GM21529 (cell line): ENCODE results near the gene METTL6.
"Not testable (repeated sequence)": the region's sequence is repeated elsewhere in the genome, so short reads cannot be mapped to it uniquely, and the experiment has no call there.

ENCODE experiments used
- ATAC-seq: cut with Tn5 transposase; IDR thresholded peaks from one replicate; pipeline ENCODE4 v1.9.1; 2021; ENCODE audit not compliant: unreplicated experiment

The METTL6 gene

GRCh38 chr3:15451216-15452113, 24.1 kb upstream of the METTL6 start:
- no peak for ATAC-seq

DNA sequence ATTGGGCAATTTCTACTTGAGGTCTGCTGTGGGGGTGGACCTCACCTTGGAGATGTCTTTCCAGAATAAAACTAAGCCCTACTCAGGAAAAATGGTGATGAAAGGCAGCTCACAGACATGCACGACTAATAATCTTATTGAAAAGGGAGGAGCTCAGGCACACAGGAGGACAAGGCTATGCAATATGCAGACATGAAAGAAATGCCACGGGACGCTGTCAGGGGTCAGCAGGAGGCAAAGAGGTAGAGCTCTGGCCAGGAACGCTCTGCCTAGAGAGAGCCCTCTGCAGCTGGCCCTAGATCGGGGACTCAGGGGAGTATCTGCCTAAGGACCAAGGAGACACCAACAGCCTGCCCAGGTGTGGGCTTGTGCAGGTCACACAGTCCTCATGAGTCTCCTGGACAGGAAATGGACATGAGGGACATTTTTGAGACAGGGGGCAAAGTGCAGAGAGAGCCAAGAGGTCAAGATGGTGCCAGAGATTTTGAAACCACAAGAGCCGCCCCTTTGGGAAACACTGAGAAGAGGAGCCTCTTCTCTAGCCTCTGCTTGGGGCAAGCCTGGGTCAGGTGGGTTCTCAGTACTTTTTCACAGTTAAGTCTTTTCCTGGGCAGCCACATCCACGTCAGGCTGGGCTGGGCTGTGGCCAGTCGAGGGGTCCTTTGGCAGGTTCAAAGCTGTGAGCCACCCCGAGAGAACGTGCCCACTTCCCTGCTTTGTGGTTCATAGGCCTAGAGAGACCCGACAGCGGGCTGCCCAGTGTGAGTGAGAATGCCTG, 23.3 kb upstream of the METTL6 start:
- ATAC-seq = no peak

- no peak for ATAC-seq
Measured at GRCh38 chr3:15449489-15450224, 22.3 kb upstream of the METTL6 start.

GRCh38 chr3:15443826-15444524, 16.6 kb upstream of the METTL6 start:
- no peak for ATAC-seq

DNA sequence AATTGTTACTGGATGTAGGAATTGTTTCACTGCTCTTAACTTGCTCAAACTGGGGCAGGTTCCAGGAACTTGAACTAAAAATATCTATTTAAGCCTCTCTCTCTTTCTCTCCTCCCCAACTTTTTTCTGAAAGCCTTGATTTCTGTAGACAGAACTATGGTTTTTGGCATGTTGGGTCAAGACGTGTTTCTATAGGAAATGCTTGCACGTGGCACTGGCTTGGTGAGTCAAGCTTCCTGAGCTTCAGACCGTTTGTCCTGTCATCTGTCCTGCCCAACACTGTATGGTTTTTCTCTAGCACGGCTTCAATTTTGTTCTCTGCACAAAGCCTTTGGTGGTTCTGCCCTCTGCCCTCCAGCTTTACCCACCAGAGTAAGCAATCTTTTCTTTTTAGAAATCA, 13.5 kb upstream of the METTL6 start:
- ATAC-seq = no peak

DNA sequence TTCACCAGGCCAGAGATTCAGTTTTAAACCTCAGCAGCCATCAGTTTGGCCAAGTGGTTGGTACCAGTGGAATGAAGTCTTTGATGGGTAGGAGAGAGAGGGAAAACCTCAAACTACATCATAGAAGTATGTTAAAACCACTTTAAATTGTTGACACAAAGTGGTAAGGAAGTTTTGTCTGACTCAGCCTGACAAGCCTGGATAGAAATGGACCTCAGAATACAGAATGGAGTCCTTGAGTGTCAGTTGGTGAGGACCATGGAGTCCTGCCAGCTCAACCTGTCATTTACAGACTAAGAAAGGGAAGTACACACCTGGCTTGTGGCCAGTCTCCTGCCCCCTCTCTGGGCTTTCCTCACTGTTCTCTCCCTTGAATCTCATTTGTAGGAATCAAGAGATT, 12.1 kb upstream of the METTL6 start:
- no peak for ATAC-seq

DNA sequence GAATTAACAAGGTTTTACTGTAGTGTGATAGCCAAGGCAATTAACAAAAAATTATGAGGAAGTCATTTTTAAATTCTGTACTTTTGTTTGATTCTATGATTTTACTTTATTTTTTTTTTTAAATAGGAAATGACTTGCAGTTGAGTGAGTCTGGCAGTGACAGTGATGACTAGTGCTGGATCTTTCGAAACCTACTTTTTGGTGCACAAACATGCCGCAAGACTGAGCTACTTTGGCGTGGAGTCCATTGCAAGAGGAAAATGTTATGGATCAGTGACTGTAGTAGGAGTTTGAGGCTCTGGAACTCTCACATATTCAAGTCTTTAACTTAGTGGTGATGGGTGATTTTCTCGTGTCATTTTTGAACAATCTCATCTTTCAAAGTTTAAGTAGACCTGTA, 11.6 kb upstream of the METTL6 start:
- no peak for ATAC-seq

DNA sequence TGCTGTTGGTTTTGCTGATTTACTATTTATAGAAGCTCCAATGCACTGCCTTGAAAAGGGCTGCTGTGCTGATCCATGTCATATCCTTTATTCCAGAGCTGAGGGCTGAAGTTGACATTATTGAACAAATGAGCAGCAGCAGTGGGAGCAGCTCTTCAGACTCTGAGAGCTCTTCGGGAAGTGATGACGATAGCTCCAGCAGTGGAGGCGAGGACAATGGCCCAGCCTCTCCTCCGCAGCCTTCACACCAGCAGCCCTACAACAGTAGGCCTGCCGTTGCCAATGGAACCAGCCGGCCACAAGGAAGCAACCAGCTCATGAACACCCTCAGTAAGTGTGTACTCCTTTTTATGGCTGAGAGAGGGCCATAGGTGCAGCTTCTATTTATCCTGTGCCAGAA, 8.9 kb upstream of the METTL6 start:
- no peak for ATAC-seq

DNA sequence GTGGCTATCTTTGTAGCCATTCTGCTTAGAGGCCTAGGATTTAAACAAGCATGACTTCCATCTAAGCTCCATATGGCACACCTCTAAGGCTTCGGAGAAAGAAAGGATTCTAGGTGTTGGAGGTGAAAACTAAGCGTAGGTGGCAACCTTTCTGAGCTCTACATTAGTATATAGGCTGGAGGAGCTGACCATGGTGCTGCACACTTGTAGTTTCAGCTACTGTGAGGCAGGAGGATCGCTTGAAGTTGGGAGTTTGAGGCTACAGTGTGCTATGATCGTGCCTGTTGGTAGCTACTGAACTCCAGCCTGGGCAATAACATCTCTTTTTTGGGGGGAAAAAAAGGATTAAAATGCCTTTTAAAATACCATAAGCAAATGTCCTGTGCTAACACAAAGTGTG, 7.4 kb upstream of the METTL6 start:
- ATAC-seq = no peak

DNA sequence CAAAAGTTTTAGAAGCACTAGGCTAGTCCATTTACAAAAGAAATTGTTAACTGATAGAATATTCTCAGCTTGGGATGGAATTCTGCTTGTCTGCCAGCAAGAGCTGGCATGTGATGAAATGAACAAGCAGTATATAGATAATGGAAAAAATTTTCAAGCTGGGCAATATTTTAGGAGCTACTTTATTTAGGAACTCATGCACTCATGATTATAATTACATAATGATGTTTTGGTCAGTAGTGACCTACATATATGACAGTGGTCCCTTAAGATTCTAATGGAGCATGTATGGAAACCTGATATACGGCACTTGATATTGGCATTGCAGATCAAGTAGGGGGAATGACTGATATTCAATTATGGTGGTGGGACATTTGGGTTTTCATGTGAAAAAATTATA, 6.2 kb upstream of the METTL6 start:
- no peak for ATAC-seq

DNA sequence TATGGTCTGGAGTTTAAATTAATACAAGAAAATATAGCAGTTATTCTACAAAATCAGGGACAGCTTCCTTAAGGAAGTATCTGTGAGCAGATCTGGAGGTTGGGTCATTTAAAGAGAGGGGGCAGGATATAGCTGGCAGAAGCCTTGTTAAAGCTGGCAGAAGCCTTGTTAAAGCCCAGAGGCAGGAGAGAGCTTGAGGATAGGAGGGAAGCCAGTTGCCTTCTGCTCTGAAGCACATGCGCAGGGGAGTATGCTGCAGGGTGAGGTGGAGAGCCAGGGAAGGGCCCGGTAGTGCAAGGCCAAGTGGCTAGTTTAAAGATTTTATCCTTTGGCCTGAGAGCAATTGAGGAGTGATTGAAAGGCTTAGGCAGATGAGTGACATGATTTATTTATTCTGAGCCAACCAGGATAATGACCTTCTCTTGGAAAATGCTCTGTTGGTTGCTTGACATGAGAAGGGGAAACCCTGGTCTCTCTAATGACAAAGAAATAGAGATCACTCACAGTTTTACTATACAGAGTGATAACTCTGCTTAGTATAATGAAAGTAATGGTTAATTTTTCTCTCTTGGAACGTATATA, 4.0 kb upstream of the METTL6 start:
- ATAC-seq = no peak

DNA sequence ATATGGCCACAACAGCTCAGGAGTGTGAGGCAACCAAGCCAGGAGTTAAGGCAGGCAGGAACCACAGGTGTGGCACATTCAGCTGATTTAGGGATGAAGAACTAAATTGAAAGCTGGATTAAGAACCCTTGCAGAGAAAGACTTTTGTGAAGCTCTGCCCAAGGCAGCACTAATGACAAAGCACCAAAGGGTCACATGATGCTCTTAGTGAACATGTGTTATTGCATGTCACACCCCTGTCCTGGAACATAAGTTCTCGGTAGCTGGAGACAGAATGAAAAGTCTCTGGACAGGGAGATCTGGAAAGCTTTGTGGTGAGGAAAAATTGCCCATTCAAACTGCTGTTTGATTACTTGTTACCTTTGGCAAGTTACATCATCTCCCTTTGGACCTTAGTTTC, 3.3 kb upstream of the METTL6 start:
- ATAC-seq = no peak

DNA sequence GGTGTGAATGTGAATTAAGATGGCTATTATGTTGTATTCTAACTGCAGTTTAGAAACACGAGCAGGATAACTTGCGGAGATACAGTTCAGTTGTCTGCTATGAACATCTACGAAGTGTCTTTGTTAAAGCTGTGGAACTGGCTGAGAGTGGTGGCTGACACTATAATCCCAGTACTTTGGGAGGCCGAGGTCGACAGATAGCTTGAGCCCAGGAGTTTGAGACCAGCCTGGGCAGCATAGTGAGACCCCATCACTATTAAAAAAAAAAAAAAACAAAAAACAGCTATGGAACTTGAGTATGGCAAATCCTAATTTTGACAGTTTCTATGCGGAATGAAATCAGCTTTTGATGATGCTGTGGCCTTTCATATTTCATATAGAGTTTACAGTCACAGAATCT, 1.7 kb upstream of the METTL6 start:
- ATAC-seq = no peak

DNA sequence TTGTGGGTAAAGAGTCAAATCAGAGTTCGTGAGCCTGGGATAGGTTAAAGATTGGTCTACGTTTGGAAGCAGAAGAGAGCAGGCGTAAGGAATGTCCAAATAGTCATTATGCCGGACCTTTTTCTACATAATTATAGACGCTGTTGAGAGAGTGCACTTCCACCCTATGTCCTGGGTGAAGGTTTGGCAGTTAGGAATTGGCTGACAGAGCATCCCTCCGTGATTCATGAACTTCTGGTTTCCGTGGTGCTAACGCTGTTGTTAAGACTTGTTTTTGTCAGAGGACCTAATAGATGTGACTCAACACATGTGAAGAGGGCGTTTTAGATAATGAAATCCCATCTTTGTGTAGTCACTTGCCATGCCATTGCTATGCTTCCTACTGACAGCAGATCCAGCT, 1.2 kb upstream of the METTL6 start:
- ATAC-seq = no peak

GRCh38 chr3:15427981-15428380, 637 bp upstream of the METTL6 start:
- ATAC-seq = no peak

DNA sequence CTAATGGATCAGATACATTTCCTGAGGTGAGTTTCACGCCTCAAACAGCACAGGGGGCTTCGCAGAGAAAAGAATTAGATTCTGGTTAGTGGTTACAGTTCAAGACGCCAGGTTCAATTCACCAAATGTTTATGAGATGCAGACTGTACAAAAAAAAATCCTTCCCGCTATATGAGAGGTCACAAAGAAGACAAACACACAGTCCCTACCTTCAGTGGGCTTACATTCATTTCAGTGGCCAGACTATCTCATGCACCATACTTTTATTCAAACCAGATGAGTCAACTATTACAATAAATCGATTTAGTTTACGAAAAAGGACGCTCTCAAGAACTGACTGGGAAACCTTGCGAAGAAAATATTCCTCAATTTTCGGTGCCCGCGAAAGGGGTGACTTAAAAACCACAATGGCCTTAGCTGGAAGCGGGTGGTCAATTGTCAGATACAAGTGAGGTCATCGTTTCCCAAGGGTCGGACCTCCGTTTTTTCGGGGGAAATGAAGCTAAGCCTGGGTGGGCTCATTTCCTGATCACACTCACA, 695 bp downstream of the METTL6 start:
- no peak for ATAC-seq

DNA sequence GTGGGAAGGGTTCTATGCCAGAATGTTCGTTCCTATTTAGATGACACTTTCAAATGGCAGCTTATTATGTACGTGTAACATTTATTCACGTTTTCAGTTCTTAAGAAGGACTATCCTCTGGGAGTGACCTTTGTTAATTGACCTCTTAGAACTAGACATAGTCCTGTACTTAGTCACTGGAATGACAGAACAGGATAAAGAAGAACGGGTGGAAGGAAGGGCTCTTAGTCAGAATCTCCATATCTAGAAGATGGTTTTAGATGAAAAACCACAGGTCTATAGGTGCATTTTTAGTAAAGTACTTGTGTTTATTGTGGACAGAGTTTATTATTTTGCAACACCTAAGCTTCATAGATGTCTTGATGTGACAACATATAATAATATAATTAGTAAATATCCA, 6.5 kb downstream of the METTL6 start:
- no peak for ATAC-seq

DNA sequence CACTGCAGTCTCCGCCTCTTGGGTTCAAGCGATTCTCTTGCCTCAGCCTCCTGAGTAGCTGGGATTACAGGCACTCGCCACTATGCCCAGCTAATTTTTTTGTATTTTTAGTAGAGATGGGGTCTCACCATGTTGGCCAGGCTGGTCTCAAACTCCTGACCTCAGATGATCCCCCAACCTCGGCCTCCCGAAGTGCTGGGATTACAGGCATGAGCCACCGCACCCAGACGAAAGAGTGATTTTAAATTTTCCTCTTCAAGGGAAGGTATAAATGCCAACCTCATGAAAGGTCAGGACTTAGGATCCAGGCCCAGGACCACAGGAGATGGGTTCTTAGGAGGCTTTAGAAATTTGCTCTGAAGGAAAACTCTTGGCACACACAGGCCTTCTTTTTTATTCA, 16.4 kb downstream of the METTL6 start:
- ATAC-seq = not testable (repeated sequence)

GRCh38 chr3:15409774-15410173, 17.6 kb downstream of the METTL6 start:
- ATAC-seq = no peak

DNA sequence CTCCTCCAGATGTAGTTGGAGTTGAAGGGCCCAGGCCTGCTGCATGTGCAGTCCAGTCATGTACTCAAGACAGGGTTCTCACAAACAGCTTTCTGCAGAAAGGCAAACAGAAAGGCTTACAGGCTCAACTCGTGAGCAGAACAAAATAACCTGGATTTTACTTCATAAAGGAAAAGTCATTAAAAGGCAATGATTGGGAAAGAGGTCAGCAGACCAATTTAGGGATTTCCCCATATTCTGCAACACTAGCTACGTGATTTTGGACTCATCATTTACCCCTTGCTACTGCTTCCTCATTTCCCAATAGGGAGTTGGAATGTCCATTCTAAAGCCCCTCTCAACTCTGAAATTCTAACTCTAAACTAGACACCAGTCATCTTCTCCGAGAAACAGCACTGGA, 18.1 kb downstream of the METTL6 start:
- ATAC-seq = no peak
